Stimulated activated CD4-positive, alpha-beta T cell treated with anti-CD3 and anti-CD28 coated beads, TNF-alpha, amount 100 ng/mL, for 48 hours (primary cell): ENCODE measurements around the gene ASCC3.
"Not testable (repeated sequence)": the region's sequence is repeated elsewhere in the genome, so short reads cannot be mapped to it uniquely, and the experiment has no call there.

Experiments used
- DNase-seq, 3 donors: peaks; one replicate each; pipeline ENCODE4 v3.0.0-alpha.2; 2020; ENCODE audit warnings: low read depth in 3 of 3

ASCC3 gene

GRCh38 chr6:100889351-100889750 is 8.2 kb upstream of the ASCC3 start:
- no peak for DNase-seq

- no peak for DNase-seq
Observed at GRCh38 chr6:100886076-100886475, 4.9 kb upstream of the ASCC3 start.

- no peak for DNase-seq
Observed at GRCh38 chr6:100883347-100883746, 2.2 kb upstream of the ASCC3 start.

DNA sequence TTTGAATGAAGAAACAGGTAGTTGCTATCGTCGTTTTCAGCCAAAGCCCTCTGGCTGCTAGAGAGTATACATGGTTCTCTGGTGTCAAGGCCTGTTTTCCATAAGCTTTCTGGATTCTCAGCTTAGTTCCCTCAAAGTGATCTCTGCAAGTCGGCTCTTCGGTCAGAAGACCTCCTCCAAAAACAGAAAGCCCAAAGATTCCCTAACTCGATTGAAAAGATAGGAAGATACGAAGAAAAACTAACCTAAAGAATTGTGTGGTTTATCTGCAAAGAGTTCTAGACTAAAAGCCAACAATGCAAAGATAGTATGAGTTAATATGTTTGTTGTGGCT is 545 bp upstream of the ASCC3 start:
- DNase-seq: no peak

DNA sequence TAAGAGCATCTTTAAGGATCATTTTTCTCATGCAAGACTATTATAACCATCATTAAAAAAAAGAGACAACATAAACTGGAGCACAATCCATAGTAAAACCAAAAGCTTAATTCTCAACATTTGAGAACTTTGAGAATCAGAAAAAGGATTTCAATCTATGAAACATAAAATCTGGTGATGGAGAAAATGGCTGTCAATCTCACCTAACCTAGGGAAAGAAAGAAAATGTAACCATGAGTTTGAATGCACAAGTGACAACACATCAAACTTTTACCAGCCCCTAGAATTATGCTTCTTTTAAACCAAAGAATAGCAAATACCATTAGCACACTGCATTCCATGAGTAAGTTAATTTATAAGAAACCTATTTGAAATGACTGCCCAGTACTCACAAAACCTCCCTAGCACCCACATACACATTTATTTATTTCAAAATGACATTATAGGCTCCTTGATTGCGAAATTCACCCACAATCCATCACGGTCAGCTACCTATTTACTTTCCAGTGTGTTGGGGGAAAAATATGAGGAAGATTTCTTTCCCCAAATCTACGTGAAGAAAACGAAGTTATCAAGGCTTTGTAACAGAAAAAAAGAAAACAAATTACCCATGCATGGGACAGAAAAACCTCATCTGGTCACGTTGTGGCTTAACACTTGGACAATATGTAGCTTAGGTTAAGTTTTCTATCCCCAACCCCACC is 828 bp downstream of the ASCC3 start:
- no peak for DNase-seq

DNA sequence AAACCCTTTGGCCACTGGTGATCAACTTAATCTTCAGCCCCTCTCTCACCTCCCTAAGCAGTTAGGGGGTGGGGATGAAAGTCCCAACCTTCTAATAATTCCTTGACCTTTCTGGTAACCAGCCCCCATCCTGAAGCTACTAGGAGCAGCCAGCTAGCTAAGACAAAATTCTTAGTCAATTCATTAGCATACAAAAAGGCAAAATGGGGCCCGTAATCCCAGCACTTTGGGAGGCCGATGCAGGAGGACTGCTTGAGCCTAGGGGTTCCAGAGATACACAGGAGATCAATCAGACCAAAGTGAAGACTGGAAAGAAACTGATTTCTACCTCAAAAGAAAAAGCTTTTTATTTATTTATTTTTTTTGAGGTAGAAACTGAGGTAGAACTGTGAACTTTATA is 1.8 kb downstream of the ASCC3 start:
- no peak for DNase-seq

DNA sequence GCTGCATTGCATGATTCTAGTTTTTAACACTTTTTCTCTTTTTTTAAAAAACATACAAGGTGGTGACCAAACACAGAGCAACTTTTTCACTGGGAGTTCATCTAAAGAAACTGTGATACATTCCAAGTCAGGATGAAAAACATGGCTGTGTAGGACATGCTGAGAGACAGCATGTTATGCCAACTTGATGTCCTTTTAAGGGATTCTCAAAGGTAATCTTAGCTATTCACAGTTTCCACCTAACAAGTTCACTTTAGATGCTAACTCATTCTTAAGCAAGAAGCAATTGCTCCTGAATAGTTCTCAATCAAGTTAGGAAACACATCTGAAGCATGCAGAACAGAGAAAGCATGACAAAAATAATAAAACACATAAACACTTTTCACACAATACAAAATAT is 3.3 kb downstream of the ASCC3 start:
- DNase-seq: no peak

DNA sequence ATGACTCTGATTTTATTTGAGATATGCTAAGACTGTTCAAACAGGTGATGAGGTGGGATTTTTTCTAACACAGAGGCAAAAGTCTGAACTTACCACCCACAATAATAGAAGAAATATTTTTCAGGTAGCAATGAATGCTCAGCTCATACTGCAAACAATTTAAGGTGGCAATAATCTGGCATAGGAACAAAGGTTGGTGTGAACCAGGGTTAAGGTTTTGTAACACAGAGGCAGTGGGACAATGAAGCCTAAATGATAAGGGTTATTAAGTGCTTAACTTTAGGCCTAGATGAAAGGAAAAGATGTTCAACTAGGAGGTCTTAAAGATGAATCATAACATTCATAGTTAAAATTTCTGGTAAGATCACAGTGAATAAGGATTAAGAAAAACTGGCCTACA is 4.9 kb downstream of the ASCC3 start:
- no peak for DNase-seq

DNA sequence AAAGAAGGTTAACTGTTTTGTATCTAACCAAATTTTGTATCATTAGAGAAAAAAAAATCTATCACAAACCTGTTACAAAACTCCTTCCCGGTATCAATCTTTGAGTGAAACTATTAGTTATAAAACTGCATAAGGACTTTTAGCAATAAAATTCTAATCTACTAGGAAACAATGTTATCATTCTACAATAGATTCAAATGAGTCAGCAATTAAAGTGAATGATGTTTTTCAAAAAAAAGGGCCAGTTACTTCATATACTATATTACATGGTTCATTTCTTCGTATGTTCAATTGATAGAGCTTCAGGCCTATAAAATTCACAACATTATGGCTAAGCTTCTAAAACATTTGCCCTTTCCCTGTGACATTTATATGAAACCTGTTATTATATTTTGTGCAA is 15.6 kb downstream of the ASCC3 start:
- DNase-seq: no peak

GRCh38 chr6:100862063-100862462 is 19.1 kb downstream of the ASCC3 start:
- no peak for DNase-seq

DNA sequence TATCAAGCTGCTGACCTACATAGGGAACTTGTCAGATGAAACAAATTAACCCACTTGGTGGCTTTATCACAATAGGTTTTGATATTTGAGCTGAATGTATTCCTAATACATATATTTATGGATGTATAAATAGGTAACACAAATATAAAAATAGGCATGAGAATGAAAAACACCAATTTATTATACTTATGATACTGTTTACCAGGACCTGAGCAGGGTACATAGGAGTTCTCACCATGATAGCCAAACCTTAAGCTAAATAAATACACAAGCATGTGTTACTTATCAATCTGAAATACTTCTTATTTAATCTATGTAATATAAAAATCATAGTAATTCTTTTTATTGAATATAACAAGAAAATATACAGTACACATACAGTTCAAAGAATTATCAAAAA is 25.0 kb downstream of the ASCC3 start:
- DNase-seq: no peak

- DNase-seq: no peak
Observed at GRCh38 chr6:100851819-100852218, 29.3 kb downstream of the ASCC3 start.

GRCh38 chr6:100850174-100850573 is 31.0 kb downstream of the ASCC3 start:
- no peak for DNase-seq

DNA sequence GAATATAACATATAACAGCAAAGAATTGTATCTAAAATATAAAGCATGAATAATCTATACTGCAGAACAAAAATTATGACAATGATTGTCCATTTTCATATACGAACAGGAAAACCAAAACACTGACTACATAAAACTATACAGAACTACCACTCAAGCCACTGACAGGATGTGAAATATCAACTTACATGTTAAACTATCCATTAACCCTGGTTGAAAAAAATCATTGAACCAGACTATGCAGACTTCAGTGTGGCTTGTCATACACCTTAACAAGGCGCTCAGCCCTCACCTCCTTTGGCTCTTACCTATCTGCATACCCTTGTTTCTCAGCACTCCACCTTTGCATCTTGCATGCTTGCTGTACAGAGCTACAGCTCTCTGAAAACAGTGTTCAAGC is 34.9 kb downstream of the ASCC3 start:
- DNase-seq: no peak

GRCh38 chr6:100845676-100846075 is 35.5 kb downstream of the ASCC3 start:
- no peak for DNase-seq

DNA sequence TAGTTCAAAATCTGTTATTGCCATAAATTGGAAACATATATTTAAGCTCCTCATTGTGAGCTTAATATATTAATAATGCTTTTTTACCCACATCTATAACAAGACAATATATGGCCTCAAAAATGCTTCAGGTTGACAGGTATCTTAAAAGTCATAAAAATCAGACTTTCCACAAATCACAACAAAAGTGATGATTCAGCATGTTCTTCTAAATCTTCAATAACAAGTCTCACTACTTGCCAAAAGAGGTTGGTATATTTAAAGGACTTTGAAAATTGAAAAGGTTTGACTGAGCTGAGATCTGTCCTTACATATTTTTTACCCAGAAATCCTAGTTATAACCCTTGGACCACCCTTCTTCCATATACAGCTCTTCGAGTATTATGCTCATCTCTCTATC is 41.7 kb downstream of the ASCC3 start:
- no peak for DNase-seq

GRCh38 chr6:100838011-100838410 is 43.1 kb downstream of the ASCC3 start:
- DNase-seq: no peak

- no peak for DNase-seq
Observed at GRCh38 chr6:100833972-100834574, 47.1 kb downstream of the ASCC3 start.

DNA sequence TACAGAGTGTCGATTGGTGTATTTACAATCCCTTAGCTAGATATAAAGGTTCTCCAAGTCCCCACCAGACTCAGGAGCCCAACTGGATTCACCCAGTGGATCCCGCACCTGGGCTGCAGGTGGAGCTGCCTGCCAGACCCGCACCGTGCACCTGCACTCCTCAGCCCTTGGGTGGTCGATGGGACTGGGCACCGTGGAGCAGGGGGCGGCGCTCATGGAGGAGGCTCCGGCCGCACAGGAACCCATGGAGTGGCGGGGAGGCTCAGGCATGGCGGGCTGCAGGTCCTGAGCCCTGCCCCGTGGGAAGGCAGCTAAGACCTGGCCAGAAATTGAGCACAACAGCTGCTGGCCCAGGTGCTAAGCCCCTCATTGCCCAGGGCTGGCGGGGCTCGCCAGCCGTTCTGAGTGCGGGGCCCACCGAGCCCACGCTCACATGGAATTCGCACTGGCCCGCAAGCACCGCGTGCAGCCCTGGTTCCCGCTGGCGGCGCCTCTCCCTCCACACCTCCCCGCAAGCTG is 52.0 kb downstream of the ASCC3 start:
- not testable (repeated sequence) for DNase-seq

- no peak for DNase-seq
Observed at GRCh38 chr6:100823041-100823440, 58.1 kb downstream of the ASCC3 start.

- no peak for DNase-seq
Observed at GRCh38 chr6:100818066-100818465, 63.1 kb downstream of the ASCC3 start.

GRCh38 chr6:100810015-100810414 is 71.1 kb downstream of the ASCC3 start:
- no peak for DNase-seq

- no peak for DNase-seq
Observed at GRCh38 chr6:100809346-100809745, 71.8 kb downstream of the ASCC3 start.
